HG03520 (cell line): ENCODE data around the gene SPINK4.

Experiments used
- ATAC-seq: cut with Tn5 transposase; IDR thresholded peaks from one replicate; pipeline ENCODE4 v1.9.1; 2021; ENCODE audit warnings: mild to moderate bottlenecking, moderate library complexity; ENCODE audit not compliant: unreplicated experiment

The SPINK4 gene, protein sequence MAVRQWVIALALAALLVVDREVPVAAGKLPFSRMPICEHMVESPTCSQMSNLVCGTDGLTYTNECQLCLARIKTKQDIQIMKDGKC

DNA sequence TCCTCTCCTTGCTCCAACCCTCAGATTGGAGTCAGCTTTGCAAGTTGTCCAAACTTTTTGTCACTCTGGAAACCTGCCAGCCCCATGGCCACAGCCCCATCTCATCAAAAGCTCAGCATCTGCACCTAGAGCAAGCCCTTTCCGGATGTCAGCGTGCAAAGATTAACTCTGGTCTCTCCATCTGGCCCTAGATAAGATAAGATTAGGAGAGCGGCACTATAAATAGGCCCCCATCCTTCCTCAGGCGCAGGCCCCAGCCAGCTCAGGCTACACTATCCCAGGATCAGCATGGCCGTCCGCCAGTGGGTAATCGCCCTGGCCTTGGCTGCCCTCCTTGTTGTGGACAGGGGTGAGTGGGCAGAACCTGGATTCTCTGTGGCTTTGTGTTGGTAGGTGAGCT, at the start of gene SPINK4:
SPINK4 (plus strand) TSS at position 247 of the 400 bp plus-strand sequence; CDS start at position 289, 42 bp downstream.
- no peak for ATAC-seq

DNA sequence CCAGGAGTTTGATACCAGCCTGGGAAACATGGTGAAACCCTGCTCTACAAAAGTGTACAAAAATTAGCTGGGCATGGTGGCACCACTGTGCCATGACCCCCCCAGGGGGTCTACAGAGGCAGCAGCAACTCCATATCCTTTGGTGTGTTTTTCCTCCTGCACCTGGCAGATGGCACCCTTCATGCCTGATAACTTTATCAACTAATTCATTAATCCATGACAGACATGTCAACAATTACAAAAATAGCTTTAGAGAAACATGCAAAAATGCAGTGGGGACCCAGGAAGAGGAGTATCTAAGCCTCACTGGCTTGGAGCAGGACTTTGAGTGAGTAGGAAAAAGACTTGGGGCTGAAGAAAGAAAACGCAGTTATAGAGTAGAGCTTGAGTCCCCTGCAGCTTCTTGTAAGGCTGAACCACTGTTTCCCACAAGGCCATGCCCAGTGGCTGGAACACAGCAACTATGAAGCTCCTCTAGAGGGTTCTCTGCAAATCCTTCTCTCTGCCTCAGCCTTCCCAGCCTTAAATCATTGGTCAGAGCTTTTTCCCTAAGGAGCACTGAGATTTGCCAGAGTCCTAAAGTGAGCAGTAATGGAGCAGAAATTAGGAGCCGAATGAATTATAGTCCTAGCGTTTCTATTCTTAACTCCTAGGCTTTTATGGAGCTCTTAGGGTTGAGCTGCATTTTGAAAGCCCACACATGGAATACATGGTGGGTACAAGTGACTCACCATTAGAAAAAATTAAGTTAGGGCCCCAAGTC, 47.3 kb upstream of the SPINK4 start:
- no peak for ATAC-seq

DNA sequence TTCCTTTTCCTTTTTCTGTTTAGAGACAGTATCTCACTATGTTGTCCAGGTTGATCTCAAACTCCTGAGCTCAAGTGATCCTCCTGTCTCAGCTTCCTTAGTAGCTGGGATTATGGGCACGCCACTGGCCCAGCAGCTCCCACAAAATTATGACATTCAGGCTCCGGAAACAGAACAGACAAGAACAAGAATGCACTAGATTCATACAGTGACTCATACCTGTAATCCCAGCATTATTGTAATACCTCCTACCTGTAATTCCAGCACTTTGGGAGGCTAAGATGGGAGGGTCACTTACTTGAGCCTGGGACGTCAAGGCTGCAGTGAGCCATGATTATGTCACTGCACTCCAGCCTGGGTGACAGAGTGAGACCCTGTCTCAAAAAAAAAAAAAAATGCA, 46.1 kb upstream of the SPINK4 start:
- no peak for ATAC-seq

DNA sequence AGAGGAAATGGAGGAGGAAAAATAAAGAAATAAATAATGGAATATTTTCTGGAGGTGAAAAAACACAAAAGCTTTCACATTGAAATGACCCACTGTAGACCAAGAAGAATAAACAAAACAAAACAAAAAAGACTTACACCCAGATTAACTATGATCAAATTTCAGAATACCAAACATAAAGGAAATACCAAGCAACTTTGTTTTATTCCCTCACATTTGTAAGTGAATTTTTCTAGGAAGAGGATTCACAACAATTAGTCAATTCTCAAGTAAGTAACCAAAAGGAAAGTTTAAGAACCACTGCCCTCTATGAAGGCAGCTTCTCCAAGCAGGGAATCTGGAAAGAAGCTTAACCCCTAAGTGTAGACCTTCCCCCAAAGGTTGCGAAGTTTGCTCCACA, 43.2 kb upstream of the SPINK4 start:
- no peak for ATAC-seq

DNA sequence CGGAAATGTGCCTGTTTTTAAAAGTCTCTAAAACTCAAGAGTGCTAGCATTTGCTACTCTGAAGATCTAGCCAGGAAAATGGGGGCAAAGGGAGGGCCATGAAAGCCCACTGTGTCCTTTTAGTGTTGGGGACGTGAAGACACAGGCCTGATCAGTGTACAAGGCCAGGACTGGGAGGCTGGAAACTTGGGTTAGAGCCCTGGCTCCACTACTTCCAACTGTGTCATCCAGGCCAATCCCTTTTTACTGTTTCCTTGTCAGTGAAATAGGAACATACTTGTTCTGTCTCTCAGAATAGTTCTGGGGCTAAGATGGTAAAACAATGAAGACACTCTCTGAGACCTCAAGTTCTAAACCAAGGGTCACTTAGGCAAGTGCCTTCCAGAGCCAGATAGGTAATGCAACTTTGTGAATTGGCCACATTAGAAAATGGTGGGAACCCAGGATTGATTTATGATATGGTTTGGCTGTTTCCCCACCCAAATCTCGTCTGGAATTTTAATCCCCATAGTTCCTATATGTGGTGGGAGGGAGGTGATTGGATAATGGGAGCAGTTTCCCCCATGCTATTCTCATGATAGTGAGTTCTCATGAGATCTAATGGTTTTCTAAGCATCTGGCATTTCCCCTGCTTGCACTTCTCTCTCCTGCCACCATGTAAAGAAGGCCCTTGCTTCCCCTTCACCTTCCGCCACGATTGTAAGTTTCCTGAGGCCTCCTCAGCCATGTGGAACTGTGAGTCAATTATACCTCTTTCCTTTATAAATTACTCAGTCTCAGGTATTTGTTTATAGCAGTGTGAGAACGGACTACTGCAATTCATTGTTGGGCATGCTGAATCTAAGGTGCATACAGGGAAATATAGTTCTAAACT, 42.5 kb upstream of the SPINK4 start:
- no peak for ATAC-seq

DNA sequence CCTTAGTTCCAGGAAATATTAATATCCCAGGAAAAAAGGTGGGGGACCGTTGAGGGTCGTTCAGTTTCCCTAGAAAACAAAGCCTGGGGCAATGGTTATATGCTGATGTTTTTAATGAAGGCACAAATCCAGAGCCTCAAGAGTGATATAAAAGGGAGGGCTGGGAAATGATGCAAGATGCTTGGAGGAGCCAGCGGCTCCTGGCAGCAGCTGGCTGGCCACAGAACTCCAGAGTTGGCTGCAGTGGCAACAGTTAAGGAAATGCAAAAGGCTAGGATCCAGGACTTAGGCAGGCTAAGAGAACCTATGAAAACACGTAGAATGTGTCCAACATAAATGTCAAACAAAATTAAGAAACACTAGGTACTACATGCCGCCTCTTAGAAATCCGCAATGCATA, 41.8 kb upstream of the SPINK4 start:
- ATAC-seq, result no peak

DNA sequence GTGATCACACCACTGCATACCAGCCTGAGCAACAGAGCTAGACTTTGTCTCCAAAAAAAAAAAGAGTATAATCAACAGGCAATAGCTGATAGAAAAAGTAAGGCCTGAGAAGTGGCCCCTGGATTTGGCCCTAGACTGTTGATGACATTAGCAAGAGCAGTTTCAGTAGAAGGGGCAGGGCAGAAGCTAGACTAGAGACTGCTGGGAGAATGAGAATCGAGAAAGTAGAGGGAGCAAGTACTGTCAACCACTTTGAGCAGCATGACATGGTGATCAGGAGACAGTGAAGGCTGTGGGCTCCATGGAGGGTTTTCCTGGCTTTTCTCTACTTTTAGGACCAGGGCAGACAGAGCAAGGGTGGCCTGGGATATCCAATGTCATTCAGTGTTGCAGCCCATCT, 37.9 kb upstream of the SPINK4 start:
- no peak for ATAC-seq

DNA sequence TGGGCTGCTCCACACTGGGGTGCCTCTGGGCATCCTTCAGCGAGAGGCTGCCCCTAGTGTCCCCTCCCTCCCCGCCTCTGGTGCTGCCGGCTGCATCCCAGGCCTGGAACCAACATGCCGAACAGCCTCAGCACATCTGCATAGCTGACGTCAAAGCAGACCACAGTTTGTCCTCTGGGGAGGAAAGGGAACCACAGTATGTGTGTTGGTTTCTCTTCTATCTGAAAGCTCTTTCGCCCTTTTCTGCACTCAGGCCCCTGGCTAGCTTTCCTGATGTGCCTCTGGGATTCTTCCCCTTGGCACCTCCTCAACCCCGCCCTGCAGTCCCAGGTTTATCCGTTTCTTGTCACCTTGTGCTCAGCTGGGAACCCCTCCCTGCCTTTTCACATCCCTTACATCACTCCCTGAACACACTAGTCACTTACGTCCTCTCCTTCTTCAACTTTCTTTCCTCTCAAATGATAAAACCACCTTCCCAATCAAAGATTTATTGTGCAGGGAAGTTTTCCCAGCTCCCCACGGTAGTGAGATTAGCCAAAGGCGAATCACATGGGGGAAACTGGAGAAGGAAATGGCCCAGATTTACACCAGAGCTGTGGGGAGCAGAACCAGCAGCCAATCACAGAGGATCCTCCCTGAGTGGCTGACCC, 37.3 kb upstream of the SPINK4 start:
- peak; percentile 100 for ATAC-seq

DNA sequence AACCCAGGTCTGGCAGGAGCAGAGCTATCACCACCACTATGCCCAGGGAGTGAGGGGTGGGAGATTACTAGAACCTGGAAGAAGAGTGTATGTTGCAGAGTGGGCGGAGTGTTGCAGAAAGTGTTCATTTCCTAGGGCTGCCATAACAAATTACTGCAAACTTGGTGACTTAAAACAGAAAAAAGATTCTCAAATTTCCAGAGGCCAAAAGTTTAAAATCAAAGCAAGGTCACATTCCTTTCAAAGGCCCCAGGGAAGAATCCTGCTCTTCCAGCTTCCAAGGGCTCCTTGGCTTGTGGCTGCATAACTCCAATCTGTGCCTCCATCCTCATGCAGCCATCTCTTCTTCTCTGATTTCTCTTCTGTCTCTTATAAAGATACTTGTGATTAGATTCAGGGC, 30.6 kb upstream of the SPINK4 start:
- no peak for ATAC-seq

DNA sequence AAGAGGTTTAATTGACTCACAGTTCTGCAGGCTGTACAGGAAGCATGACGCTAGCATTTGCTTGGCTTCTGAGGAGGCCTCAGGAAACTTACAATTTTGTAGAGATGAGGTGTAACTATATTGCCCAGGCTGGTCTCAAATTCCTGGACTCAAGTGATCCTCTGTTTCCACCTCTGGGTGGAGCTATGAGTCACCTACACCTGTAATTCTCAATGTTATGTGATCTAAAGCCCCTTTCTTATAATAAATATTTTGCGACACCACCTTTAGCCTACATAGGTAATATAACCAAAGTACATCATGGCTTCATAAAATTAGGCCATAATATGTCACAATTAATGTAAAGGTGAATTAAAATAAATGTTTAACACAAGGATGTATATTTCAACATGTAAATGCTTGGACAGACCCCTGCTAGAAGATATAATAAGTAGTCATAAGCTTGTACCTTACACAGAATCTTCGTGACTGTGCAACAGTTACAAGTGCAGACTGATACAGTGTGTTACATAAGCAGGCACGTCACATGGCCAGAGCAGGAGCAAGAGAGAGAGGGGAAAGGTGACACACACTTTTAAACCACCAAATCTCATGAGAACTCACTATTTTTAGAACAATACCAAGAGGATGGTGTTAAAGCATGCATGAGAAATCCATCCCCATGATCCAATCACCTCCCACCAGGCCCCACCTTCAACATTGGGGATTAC, 29.8 kb upstream of the SPINK4 start:
- no peak for ATAC-seq

DNA sequence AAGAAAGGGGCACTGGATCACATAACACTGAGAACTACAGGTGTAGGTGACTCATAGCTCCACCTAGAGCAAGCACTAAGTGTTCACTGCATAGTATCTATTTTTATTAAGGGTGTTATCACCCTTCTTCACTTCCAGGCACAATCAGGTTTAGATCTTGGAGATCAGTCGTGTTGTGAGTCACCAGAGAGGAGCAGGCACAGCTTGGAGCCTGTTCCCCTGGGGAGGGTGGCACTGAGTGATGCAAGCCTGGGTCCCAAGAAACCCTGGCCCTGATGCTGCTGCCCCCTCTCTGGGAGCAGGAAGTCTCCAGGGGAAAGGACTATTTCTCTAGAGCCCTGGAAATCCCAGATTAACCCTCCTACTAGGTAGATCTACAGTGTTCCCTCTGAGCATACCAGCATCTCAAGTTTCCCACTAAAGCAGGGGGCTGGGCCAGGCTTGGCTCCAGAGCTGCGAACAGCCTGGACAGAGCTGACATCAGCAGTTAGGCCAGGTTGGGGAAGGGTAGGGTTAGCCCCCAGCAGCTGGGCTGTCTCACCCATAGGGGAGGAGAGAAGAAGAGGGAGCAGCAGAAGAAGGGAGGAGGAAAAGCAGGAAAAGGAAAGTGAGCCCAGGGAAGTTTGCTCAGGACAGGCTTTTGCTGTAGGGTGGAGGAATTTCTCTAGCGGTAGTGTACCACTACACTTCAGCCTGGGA, 28.1 kb upstream of the SPINK4 start:
- ATAC-seq, result no peak

DNA sequence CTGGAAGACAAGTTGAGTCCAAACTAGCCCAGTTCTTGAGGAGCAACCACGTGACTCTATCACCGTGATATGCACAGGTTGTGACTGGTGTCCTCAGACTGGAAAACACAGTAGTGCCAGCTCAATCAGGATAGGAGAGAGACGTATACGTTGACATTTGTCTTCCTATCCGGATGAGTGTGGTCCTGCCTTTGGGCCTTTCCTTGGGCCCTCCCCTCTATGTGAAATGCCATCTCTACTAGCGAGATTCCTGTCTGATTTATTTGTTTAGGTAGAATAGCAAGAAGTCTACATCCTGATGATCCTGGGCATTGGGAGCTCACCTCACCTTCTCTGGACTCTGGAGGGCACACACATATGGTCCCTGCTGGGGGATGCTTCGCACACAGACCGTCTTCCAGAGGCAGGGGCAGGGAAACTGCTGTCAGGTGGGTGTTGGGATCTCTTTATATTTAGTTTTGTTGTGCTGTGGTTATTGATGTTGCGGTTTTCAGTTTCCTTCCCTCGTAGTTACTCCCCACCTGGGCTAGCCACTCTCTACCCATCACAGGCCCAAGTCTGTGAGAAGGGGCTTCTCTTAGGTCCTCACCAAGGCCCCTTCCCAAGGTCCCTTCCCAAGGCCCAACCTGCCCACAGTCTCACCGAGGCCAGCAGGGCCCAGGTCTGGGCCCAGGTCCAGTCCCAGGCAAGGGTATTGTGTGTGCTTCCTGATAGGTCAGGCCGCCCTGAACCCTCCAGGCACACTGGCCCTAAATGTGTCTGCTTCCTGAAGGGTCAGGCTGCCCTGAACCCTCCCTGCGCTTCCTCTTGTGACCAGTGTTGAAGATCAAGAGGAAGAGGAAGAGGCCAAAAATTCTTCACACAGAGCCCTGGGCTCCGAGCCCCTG, 19.0 kb upstream of the SPINK4 start:
- no peak for ATAC-seq

DNA sequence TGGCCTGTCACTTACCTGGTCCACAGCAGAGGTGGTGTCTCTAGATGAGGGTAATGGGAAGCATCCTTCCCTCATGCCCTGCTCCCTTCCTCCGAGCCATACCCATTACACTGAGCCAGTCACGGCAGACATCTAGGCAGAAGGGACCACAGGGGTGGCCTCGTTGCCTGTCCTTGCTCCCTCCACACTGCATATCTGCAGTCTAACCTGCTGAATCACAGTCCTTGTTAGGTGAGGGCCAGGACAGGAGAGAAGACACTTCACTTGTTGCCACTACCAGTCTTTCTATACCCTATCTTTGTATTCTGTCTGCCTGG, 18.4 kb upstream of the SPINK4 start:
- no peak for ATAC-seq

DNA sequence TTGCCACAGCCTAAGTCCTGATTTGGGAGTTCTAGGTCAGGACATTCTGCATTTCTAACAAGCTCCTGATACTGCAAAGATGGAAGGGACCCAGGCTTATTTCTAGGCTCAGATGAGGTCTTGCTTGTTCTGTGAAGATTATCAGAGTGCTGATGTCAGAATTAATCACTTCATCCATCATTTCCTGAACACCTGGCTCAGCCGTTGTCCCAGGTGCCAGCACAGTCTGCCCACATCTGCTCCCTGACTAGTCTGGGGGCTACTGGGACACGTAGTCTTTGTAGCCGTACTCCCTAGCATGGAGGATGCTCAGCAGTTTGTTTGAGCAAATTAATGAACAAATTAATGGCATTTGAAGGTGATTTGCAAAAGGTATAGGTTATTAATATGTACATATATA, 17.9 kb upstream of the SPINK4 start:
- no peak for ATAC-seq

DNA sequence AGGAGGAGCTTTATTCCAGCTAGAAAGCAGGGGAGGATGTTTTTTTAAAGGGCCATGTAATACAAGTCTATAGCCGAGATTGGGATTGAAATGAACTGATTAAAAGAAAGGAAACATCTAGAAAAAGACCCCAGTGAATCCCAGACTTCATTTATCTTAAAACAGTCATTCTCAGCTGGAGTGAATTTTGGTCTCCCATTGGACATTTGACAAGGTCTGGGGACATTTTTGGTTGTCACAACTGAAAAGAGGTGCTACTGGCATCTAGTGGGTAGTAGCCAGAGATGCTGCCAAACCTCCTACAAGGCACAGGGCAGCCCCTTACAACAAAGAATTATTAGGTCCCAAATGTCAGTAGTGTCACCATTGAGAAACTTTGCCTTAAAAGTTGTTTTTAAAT, 16.3 kb upstream of the SPINK4 start:
- no peak for ATAC-seq

DNA sequence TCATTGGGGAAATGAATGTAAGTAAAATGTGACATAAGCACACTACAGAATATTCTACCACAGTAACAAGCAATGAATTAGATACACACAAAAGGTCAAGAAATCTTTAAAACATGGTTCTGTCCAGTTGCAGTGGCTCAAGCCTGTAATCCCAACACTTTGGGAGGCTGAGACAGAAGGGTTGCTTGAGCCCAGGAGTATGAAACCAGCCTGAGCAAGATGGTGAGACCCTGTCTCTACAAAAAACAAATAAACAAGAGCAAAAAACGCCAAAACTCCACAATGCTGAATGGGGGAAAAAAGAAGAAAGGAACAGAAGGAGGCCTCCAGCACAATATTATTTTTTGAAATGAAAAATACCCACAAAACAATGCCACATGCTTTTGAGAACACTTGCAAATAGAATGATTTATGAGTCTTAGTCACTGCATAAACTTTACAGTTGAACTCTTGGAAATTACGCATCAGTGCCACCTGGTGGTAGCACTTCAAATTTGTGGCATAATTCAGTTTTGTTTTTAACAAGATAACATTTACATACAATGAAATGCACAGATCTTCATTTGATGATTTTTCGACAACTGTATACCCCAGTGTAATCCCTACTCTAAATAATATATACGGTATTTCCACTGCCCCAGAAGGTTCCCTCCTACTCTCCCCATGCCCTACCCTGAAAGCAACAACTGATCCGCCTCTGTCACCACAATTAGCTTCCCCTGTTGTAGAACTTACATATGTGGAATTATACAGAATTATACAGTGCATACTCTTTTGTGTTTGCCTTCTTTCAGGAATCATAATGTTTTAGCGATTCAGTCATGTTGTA, 14.4 kb upstream of the SPINK4 start:
- ATAC-seq, result no peak

DNA sequence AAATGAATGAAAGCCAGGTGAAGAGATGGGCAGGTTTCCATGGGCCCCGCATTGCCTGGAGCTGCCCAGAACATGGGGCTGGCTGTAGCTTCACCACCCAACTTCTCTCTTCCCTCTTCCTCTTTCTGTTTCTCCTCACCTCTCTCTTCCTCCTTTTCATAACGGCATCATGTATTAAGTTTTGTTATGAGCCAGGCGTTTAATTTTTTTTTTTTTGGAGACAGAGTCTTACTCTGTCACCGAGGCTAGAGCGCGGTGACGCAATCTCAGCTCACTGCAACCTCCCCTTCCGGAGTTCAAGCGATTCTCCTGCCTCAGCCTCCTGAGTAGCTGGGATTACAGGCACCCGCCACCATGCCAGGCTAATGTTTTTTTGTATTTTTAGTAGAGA, 13.0 kb upstream of the SPINK4 start:
- ATAC-seq, result no peak

DNA sequence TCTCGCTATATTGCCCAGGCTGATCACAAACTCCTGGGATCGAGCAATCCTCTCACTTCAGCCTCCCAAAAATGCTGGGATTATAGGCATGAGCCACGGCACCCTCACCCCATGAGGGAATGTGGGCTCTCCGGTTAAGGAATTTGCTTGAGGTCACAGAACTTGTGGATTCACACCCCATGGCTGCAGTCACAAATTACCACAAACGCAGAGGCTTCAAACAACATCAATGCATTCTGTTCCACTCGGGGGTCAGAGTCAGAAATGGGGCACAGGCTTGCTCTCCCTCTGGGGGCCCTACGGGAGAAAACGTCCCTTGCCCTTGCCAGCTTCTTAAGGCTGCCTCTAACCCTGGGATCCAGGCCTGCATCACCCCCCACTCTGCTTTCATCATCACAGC, 12.2 kb upstream of the SPINK4 start:
- ATAC-seq, result no peak

DNA sequence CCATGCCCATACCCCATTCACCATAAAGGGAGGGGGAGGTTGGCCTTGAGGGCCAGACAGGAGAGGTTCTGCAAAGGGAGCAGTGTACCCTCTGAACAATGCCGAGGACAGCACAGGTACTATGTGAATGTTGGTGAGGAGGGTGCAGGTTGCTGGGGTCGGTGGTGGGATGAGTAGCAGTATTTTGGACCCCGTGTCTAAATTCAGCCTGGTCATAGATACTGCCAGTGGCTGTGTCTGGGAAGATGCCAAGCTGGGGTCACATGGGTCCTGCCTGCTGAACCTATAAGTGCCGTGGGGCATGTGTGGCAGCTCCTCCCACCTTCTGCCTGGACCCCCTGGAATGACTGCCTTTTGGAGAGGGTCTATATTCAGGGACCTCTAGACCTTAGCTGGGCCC, 11.4 kb upstream of the SPINK4 start:
- ATAC-seq, result no peak
